ENCODE data around the gene SLC6A13. TPM values are rescaled to one million over a fixed set of nuclear protein-coding genes. Genes with fewer than 3 reads are reported as not detected.

SLC6A13 gene
- total RNA-seq, 1 experiment from 2014 or later, result not detected

GRCh38 chr12:212715-213526 is 49.7 kb downstream of the SLC6A13 start:
- no peaks in the 10 kb centered on the region for H3K4me1 ChIP-seq (ENCODE audit: insufficient read depth, low read length)
- BruUV-seq (replicated peaks), result no TSS peak
- H3K36me3 ChIP-seq (ENCODE audit: low read depth, low read length), result no peaks in the 10 kb centered on the region
- no peak overlapping the region for H3K9ac ChIP-seq (ENCODE audit: low read length)
- no peak overlapping the region for H3K27ac ChIP-seq (ENCODE audit: low read length)
- POLR2A ChIA-PET (ENCODE audit: unreplicated experiment), result no interaction called here
- peak overlapping the region; percentile 60 for H3K4me2 ChIP-seq (ENCODE audit: low read length)
- H3K27me3 ChIP-seq (ENCODE audit: low read length), result peaks cover 35% of the 10 kb centered on the region
- no peaks in the 10 kb centered on the region for H3K9me3 ChIP-seq (ENCODE audit: low read length)
- H4K20me1 ChIP-seq (ENCODE audit: low read length), result no peaks in the 10 kb centered on the region
- peak overlapping the region; percentile 15; the same call in 1 of the 2 replicates for H2AFZ ChIP-seq (ENCODE audit: low read length)
- intact Hi-C loops (cut with micrococcal nuclease), result no loop called here
- H3K79me2 ChIP-seq (ENCODE audit: low read length), result no peaks in the 10 kb centered on the region
- CTCF ChIA-PET, result no interaction called here
- peak overlapping the region; percentile 42 for H3K4me3 ChIP-seq (ENCODE audit: low read length)
- TF ChIP-seq EZH2phosphoT487 (IDR thresholded peaks at IDR 0.05; ENCODE audit: borderline replicate concordance, low read length) (no peak), EZH2 (IDR thresholded peaks at IDR 0.05; ENCODE audit: low read length, unreplicated experiment) (no peak)
- TF ChIP-seq, protein P1, sequence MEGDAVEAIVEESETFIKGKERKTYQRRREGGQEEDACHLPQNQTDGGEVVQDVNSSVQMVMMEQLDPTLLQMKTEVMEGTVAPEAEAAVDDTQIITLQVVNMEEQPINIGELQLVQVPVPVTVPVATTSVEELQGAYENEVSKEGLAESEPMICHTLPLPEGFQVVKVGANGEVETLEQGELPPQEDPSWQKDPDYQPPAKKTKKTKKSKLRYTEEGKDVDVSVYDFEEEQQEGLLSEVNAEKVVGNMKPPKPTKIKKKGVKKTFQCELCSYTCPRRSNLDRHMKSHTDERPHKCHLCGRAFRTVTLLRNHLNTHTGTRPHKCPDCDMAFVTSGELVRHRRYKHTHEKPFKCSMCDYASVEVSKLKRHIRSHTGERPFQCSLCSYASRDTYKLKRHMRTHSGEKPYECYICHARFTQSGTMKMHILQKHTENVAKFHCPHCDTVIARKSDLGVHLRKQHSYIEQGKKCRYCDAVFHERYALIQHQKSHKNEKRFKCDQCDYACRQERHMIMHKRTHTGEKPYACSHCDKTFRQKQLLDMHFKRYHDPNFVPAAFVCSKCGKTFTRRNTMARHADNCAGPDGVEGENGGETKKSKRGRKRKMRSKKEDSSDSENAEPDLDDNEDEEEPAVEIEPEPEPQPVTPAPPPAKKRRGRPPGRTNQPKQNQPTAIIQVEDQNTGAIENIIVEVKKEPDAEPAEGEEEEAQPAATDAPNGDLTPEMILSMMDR (conservative IDR thresholded peaks at IDR 0.05; ENCODE audit: low read depth, low read length), result no peak
- no peaks in the 10 kb centered on the region for H3K9me2 ChIP-seq (replicated peaks; ENCODE audit: low read length)
- no peaks in the 10 kb centered on the region for H3F3A ChIP-seq (ENCODE audit: low read length, unreplicated experiment)
- ATAC-seq (no peak), DNase-seq (no peak)

DNA sequence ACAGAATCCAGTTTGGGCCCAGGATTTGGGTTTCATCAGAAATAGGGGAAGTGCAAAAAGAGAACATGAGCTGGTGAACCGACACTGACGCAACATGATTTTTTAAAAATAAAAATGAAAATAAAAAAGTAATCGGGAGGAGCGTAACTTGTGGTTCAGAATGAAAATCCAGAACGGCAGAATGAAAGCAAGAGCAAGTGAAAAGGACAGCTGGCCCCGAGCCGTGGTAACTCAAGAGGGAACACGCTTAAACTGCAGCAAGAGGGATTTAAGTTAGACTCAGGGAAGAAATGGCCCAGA is 50.3 kb downstream of the SLC6A13 start:
- Histone ChIP-seq H3K36me3 (ENCODE audit: low read depth, low read length) (no peaks in the 10 kb centered on the region), H3K9me3 (ENCODE audit: low read length) (no peaks in the 10 kb centered on the region), H3K27me3 (ENCODE audit: low read length) (peaks cover 37% of the 10 kb centered on the region), H3K4me2 (ENCODE audit: low read length) (no peak overlapping the region), H3F3A (ENCODE audit: low read length, unreplicated experiment) (no peaks in the 10 kb centered on the region), H3K27ac (ENCODE audit: low read length) (no peak overlapping the region), H3K9me2 (replicated peaks; ENCODE audit: low read length) (no peaks in the 10 kb centered on the region), H3K79me2 (ENCODE audit: low read length) (no peaks in the 10 kb centered on the region), H3K4me1 (ENCODE audit: insufficient read depth, low read length) (no peaks in the 10 kb centered on the region), H3K4me3 (ENCODE audit: low read length) (no peak overlapping the region), H3K9ac (ENCODE audit: low read length) (no peak overlapping the region), H4K20me1 (ENCODE audit: low read length) (no peaks in the 10 kb centered on the region), H2AFZ (ENCODE audit: low read length) (no peak overlapping the region)
- intact Hi-C loops (cut with micrococcal nuclease), result no loop called here
- no peak for ATAC-seq
- no TSS peak for BruUV-seq (replicated peaks)
- ChIA-PET CTCF (no interaction called here), POLR2A (ENCODE audit: unreplicated experiment) (no interaction called here)
- TF ChIP-seq EZH2phosphoT487 (IDR thresholded peaks at IDR 0.05; ENCODE audit: borderline replicate concordance, low read length), result no peak
- DNase-seq, result no peak

GRCh38 chr12:211639-212414 is 50.8 kb downstream of the SLC6A13 start:
- no peak overlapping the region for H3K27ac ChIP-seq (ENCODE audit: low read length)
- CTCF ChIA-PET, result no interaction called here
- no peaks in the 10 kb centered on the region for H3F3A ChIP-seq (ENCODE audit: low read length, unreplicated experiment)
- no peak overlapping the region for H2AFZ ChIP-seq (ENCODE audit: low read length)
- POLR2A ChIA-PET (ENCODE audit: unreplicated experiment), result no interaction called here
- H3K79me2 ChIP-seq (ENCODE audit: low read length), result no peaks in the 10 kb centered on the region
- H3K9ac ChIP-seq (ENCODE audit: low read length), result no peak overlapping the region
- no peaks in the 10 kb centered on the region for H3K9me2 ChIP-seq (replicated peaks; ENCODE audit: low read length)
- H3K27me3 ChIP-seq (ENCODE audit: low read length), result peaks cover 37% of the 10 kb centered on the region
- intact Hi-C loops (cut with micrococcal nuclease), result no loop called here
- H4K20me1 ChIP-seq (ENCODE audit: low read length), result no peaks in the 10 kb centered on the region
- no peak for ATAC-seq
- no peak for TF ChIP-seq EZH2 (IDR thresholded peaks at IDR 0.05; ENCODE audit: low read length, unreplicated experiment)
- TF ChIP-seq, protein P1 (conservative IDR thresholded peaks at IDR 0.05; ENCODE audit: low read depth, low read length), result no peak
- no peak for TF ChIP-seq EZH2phosphoT487 (IDR thresholded peaks at IDR 0.05; ENCODE audit: borderline replicate concordance, low read length)
- H3K4me3 ChIP-seq (ENCODE audit: low read length), result no peak overlapping the region
- no peak for DNase-seq
- H3K9me3 ChIP-seq (ENCODE audit: low read length), result no peaks in the 10 kb centered on the region
- BruUV-seq (replicated peaks), result no TSS peak
- H3K4me2 ChIP-seq (ENCODE audit: low read length), result no peak overlapping the region
- no peaks in the 10 kb centered on the region for H3K4me1 ChIP-seq (ENCODE audit: insufficient read depth, low read length)
- H3K36me3 ChIP-seq (ENCODE audit: low read depth, low read length), result no peaks in the 10 kb centered on the region

Data from PC-3 (cell line).